Endothelial cell of umbilical vein (primary cell): ENCODE measurements around the gene C15orf39. TPM values are rescaled to one million over a fixed set of nuclear protein-coding genes. Genes with fewer than 3 reads are reported as not detected.

Experiments
- BruUV-seq: library from RNA; stranded (reverse); fragments of 400-500 nt; replicated peaks from 2 replicates; lab custom pipeline; 2021; lab: Mats Ljungman, UMichigan
- CTCF ChIA-PET: fragments of 300-600, 350-600 bp; sonication (Branson Sonifier 250); formaldehyde crosslinking; loops from one replicate; lab custom pipeline; 2021; ENCODE audit warnings: antibody characterized with exemption, inconsistent platforms; lab: Charles Lee
- POLR2A ChIA-PET: fragments of 300-600, 350-600 bp; sonication (Branson Sonifier 250); formaldehyde crosslinking; loops from one replicate; lab custom pipeline; 2021; ENCODE audit warnings: antibody characterized with exemption, inconsistent platforms; lab: Charles Lee
- DNase-seq: peaks from one replicate; pipeline ENCODE4 v3.0.0-alpha.2; 2011; ENCODE audit warnings: low read depth, low spot score
- FAIRE-seq: peaks from 2 replicates; lab custom pipeline; 2011; peaks lifted over from hg19 to GRCh38; lab: Jason Lieb, UNC
- H2AFZ ChIP-seq: 2 replicates; pipeline ENCODE4 v1.6.0; 2012; ENCODE audit warnings: low read depth, low read length, control low read depth, inconsistent platforms
- H3K27ac ChIP-seq: 2 replicates; pipeline ENCODE4 v1.5.1; 2011; ENCODE audit warnings: low read depth, mild to moderate bottlenecking, control low read depth, low read length, moderate library complexity; ENCODE audit not compliant: insufficient read depth
- H3K27me3 ChIP-seq, 2 experiments: 2 replicates each; pipeline versions ENCODE4 v1.6.0 to v1.6.1; 2011; ENCODE audit warnings: low read length in 2 of 2, mixed read lengths in 1 of 2; ENCODE audit not compliant: control insufficient read depth in 2 of 2, insufficient read depth in 2 of 2
- H3K36me3 ChIP-seq, 2 experiments: 2 replicates in 1 of 2; 3 replicates in 1 of 2; pipeline ENCODE4 v1.5.1; 2011; ENCODE audit warnings: low read length in 2 of 2, mild to moderate bottlenecking in 1 of 2, moderate library complexity in 1 of 2; ENCODE audit not compliant: control insufficient read depth in 2 of 2, insufficient read depth in 2 of 2; ENCODE audit errors: extremely low read depth in 1 of 2
- H3K4me1 ChIP-seq: 3 replicates; pipeline ENCODE4 v1.5.1; 2011; ENCODE audit warnings: mild to moderate bottlenecking, low read length; ENCODE audit not compliant: control insufficient read depth, insufficient read depth; ENCODE audit errors: extremely low read depth
- H3K4me2 ChIP-seq: 2 replicates; pipeline ENCODE4 v1.6.1; 2011; ENCODE audit warnings: low read length, control low read depth, mixed read lengths; ENCODE audit not compliant: insufficient read depth
- H3K4me3 ChIP-seq, 3 experiments: fragments of 200-600 bp in 1 of 3; sonication (generic), shearing (Covaris generic) in 1 of 3; replicated peaks in 1 of 3; 2 replicates each; pipeline ENCODE4 v1.5.1; 2011 to 2016; ENCODE audit warnings: control low read depth in 3 of 3, low read length in 3 of 3, mild to moderate bottlenecking in 2 of 3, inconsistent platforms in 1 of 3, low read depth in 1 of 3, moderate library complexity in 1 of 3; ENCODE audit not compliant: insufficient read depth in 1 of 3
- H3K79me2 ChIP-seq: 2 replicates; pipeline ENCODE4 v1.6.0; 2012; ENCODE audit warnings: low read length, inconsistent platforms; ENCODE audit not compliant: control insufficient read depth, insufficient read depth
- H3K9ac ChIP-seq: replicated peaks from 2 replicates; pipeline ENCODE3; 2011; ENCODE audit warnings: low read length, control low read depth; ENCODE audit not compliant: insufficient read depth; ENCODE audit errors: extremely low read depth
- H3K9me1 ChIP-seq: replicated peaks from 3 replicates; pipeline ENCODE4 v1.6.0; 2011; ENCODE audit warnings: mild to moderate bottlenecking, low read length; ENCODE audit not compliant: control insufficient read depth, insufficient read depth; ENCODE audit errors: extremely low read depth
- H3K9me3 ChIP-seq: replicated peaks from 2 replicates; pipeline ENCODE4 v1.5.1; 2012; ENCODE audit warnings: low read length, inconsistent platforms; ENCODE audit not compliant: control insufficient read depth, insufficient read depth
- H4K20me1 ChIP-seq: replicated peaks from 2 replicates; pipeline ENCODE3; 2011; ENCODE audit warnings: mild to moderate bottlenecking, low read length; ENCODE audit not compliant: control insufficient read depth, insufficient read depth; ENCODE audit errors: extremely low read depth
- CTCF ChIP-seq, 2 donors: IDR thresholded peaks; 1 replicate in 1 of 2; 2 replicates in 1 of 2; pipeline ENCODE4 v1.5.1; 2011; ENCODE audit warnings: low read length in 2 of 2, mild to moderate bottlenecking in 2 of 2, moderate library complexity in 2 of 2, control low read depth in 1 of 2, inconsistent platforms in 1 of 2, low read depth in 1 of 2; ENCODE audit not compliant: insufficient read depth in 1 of 2; ENCODE audit errors: extremely low read depth in 1 of 2
- EZH2 ChIP-seq: IDR thresholded peaks from 2 replicates; pipeline ENCODE4 v1.6.1; 2012; ENCODE audit warnings: borderline replicate concordance, low read depth, mild to moderate bottlenecking, moderate library complexity, low read length, inconsistent platforms; ENCODE audit not compliant: severe bottlenecking
- FOS ChIP-seq: IDR thresholded peaks from 2 replicates; pipeline ENCODE4 v1.6.1; 2011; ENCODE audit warnings: mild to moderate bottlenecking, low read length, moderate library complexity, borderline replicate concordance; ENCODE audit not compliant: insufficient read depth
- GATA2 ChIP-seq: IDR thresholded peaks from 2 replicates; pipeline ENCODE4 v1.7.0; 2011; ENCODE audit warnings: low read depth, mild to moderate bottlenecking, moderate library complexity, mixed read lengths, low read length; ENCODE audit not compliant: insufficient read length, insufficient read depth
- JUN ChIP-seq: IDR thresholded peaks from 2 replicates; pipeline ENCODE4 v1.6.1; 2011; ENCODE audit warnings: borderline replicate concordance, low read depth; ENCODE audit not compliant: insufficient read length, insufficient read depth
- MAX ChIP-seq: IDR thresholded peaks from 2 replicates; pipeline ENCODE4 v1.6.1; 2011; ENCODE audit not compliant: insufficient read depth, insufficient read length
- MYC ChIP-seq: IDR thresholded peaks from one replicate; pipeline ENCODE4 v1.6.1; 2011; ENCODE audit warnings: mild to moderate bottlenecking, low read depth, low read length
- POLR2A ChIP-seq: IDR thresholded peaks from 2 replicates; pipeline ENCODE4 v1.6.1; 2012; ENCODE audit warnings: low read depth, mild to moderate bottlenecking, control low read depth, low read length
- POLR2AphosphoS5 ChIP-seq: IDR thresholded peaks from 2 replicates; pipeline ENCODE4 v1.6.1; 2012; ENCODE audit warnings: low read depth, mild to moderate bottlenecking, control low read depth, low read length, moderate library complexity; ENCODE audit not compliant: insufficient read depth
- dilution Hi-C: fragments of 300-500 bp; cut with MboI; formaldehyde crosslinking; loops from one replicate; pipeline ENCODE4 v1.15.0; 2019; ENCODE audit warnings: low sequenced_read_pairs; ENCODE audit not compliant: extremely low pct_ligation_motif_present
- intact Hi-C: fragments of 100-400 bp; cut with micrococcal nuclease; formaldehyde crosslinking; loops from one replicate; pipeline ENCODE4 v1.10.0; 2022
- polyA plus RNA-seq, 4 experiments: library from polyadenylated mRNA; depleted of rRNA in 3 of 4; stranded (reverse) in 3 of 4; unstranded in 1 of 4; fragments of >200 nt; gene quantifications; 2 replicates each; pipeline versions ENCODE4 v1.2.1 to v1.2.3, GENCODE V29; 2011 to 2012; ENCODE audit warnings: missing spikeins in 1 of 4
- total RNA-seq: library from RNA; stranded (reverse); gene quantifications from 2 replicates; pipeline ENCODE4 v1.2.3, GENCODE V29; 2021

The C15orf39 gene
- total and polyA plus RNA-seq, 2 donors (not counting 3 experiments of a cell fraction or from before 2014, with no cell fraction given), result 14.8 to 36.1 TPM

- H3K9me3 ChIP-seq, result no peaks in the 10 kb centered on the region
- CTCF ChIA-PET, result no interaction called here
- H3K36me3 ChIP-seq, result no peaks in the 10 kb centered on the region
- POLR2A ChIA-PET, result no interaction called here
- H3K9ac ChIP-seq, result no peak overlapping the region
- no peak overlapping the region for H3K27ac ChIP-seq
- no peak overlapping the region for H2AFZ ChIP-seq
- no peaks in the 10 kb centered on the region for H3K9me1 ChIP-seq
- H3K4me2 ChIP-seq, result no peak overlapping the region
- H3K4me1 ChIP-seq, result no peaks in the 10 kb centered on the region
- no peak for DNase-seq
- no peaks in the 10 kb centered on the region for H3K27me3 ChIP-seq
- no peaks in the 10 kb centered on the region for H3K79me2 ChIP-seq
- intact Hi-C loops (no loop called here), dilution Hi-C loops (no loop called here)
- no peak for FAIRE-seq
- H4K20me1 ChIP-seq, result no peaks in the 10 kb centered on the region
- no peak overlapping the region for H3K4me3 ChIP-seq
- TF ChIP-seq CTCF (IDR thresholded peaks at IDR 0.05; ENCODE audit: extremely low read depth in 1 of 2, insufficient read depth in 1 of 2, low read depth in 1 of 2, low read length in 2 of 2) (no peak), POLR2A (no peak), MAX (no peak), GATA2 (no peak)
- BruUV-seq, result no TSS peak
Measured at GRCh38 chr15:75163150-75163564, 38.5 kb upstream of the C15orf39 start.

DNA sequence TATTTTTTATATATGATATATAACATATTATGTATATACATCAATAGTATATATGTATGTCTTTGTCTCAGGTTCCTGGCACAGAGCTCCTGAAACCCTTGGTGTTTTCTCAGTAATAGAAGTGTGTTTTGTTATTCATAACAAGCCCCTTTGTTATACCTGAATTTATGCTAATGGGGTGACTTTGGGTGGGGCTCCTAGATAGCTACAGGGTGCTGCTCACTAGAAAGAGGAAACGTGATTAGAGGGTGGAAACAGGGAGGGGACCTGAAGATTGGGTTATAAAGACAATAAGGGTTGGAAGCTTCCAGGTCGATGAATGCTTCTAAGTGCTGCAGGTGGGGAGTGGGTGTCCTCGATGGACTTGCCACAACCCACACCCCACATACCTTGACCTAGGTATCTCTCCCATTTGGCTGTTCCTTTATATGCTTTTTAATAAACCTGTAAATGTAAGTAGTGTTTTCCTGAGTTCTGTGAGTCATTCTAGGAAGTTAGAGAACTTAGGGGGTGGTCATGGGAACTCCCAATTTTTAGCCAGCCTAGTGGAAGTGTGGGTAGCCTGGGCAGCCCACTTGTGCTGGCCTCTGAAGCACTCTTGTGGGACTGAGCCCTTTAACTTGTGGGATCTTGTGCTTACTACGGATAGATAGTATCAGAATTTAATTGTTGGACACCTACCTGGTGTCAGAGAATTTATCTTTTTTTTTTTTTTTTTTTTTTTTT, 36.9 kb upstream of the C15orf39 start:
- no peak overlapping the region for H3K9ac ChIP-seq
- H3K36me3 ChIP-seq, result no peaks in the 10 kb centered on the region
- POLR2A ChIA-PET, result no interaction called here
- H3K4me3 ChIP-seq, result no peak overlapping the region
- no peaks in the 10 kb centered on the region for H3K79me2 ChIP-seq
- CTCF ChIA-PET, result interaction anchor here (1.0 to 1.2 kb wide), 2 partner anchors 14 to 32 kb away, joined by 3 to 4 read pairs; no protein-coding TSS in a partner anchor
- no peaks in the 10 kb centered on the region for H3K4me1 ChIP-seq
- H2AFZ ChIP-seq, result no peak overlapping the region
- no peaks in the 10 kb centered on the region for H4K20me1 ChIP-seq
- FAIRE-seq (no peak), DNase-seq (no peak)
- H3K9me3 ChIP-seq, result no peaks in the 10 kb centered on the region
- intact Hi-C loops (no loop called here), dilution Hi-C loops (no loop called here)
- no peak overlapping the region for H3K27ac ChIP-seq
- BruUV-seq, result no TSS peak
- H3K4me2 ChIP-seq, result no peak overlapping the region
- H3K27me3 ChIP-seq, result no peaks in the 10 kb centered on the region
- TF ChIP-seq POLR2AphosphoS5, result no peak
- TF ChIP-seq GATA2, result no peak
- no peak for TF ChIP-seq JUN
- TF ChIP-seq MYC, result no peak
- no peak for TF ChIP-seq POLR2A
- TF ChIP-seq EZH2, result no peak
- no peak for TF ChIP-seq FOS
- no peak for TF ChIP-seq MAX
- TF ChIP-seq CTCF (IDR thresholded peaks at IDR 0.05; ENCODE audit: extremely low read depth in 1 of 2, insufficient read depth in 1 of 2, low read depth in 1 of 2, low read length in 2 of 2), result no peak
- no peaks in the 10 kb centered on the region for H3K9me1 ChIP-seq
